HepG2 (cell line): ENCODE data around the gene FTCD. TPM values are rescaled to one million over a fixed set of nuclear protein-coding genes. Genes with fewer than 3 reads are reported as not detected.

Source experiments
- ATAC-seq: fragments of 200-7000 bp; cut with Tn5 transposase; 3 replicates; pipeline ENCODE4 v1.9.1; 2020; ENCODE audit warnings: mild to moderate bottlenecking, moderate library complexity
- BruUV-seq: library from RNA; stranded (reverse); fragments of 400-500 nt; replicated peaks from 2 replicates; lab custom pipeline; 2021; lab: Mats Ljungman, UMichigan
- CTCF ChIA-PET: fragments of 300-600 bp; formaldehyde crosslinking; extraction: SDS; loops from one replicate; lab custom pipeline; 2021; ENCODE audit warnings: low total read pairs, inconsistent platforms, low intra/inter-chr PET ratio; lab: Yijun Ruan, JAX
- POLR2A ChIA-PET: fragments of 350-600 bp; sonication (Branson Sonifier 250); formaldehyde crosslinking; loops from one replicate; lab custom pipeline; 2020; ENCODE audit warnings: antibody characterized with exemption, inconsistent platforms; lab: Yijun Ruan, JAX
- DNase-seq: peaks from one replicate; pipeline ENCODE4 v3.0.0-alpha.2; 2015; ENCODE audit warnings: low spot score
- FAIRE-seq: peaks from 3 replicates; lab custom pipeline; 2011; peaks lifted over from hg19 to GRCh38; lab: Jason Lieb, UNC
- H2AFZ ChIP-seq: one replicate; pipeline ENCODE4 v1.6.1; 2011; ENCODE audit warnings: low read length, inconsistent platforms
- H3K27ac ChIP-seq: fragments of 300-600 bp; 3 replicates; pipeline ENCODE4 v1.8.0; 2011; ENCODE audit warnings: mixed run types, mild to moderate bottlenecking, mixed read lengths, low read length, inconsistent platforms; ENCODE audit not compliant: insufficient read depth; ENCODE audit errors: extremely low read length
- H3K27me3 ChIP-seq, 2 experiments: fragments of 200-600 bp in 1 of 2; 2 replicates in 1 of 2; 3 replicates in 1 of 2; pipeline versions ENCODE4 v1.6.0 to v1.8.0; 2011; ENCODE audit warnings: low read length in 2 of 2, mild to moderate bottlenecking in 2 of 2, moderate library complexity in 2 of 2, inconsistent platforms in 1 of 2; ENCODE audit not compliant: insufficient read depth in 2 of 2, control insufficient read depth in 1 of 2
- H3K36me3 ChIP-seq, 2 experiments: fragments of 200-600 bp in 1 of 2; replicated peaks in 1 of 2; 2 replicates in 1 of 2; 3 replicates in 1 of 2; pipeline versions ENCODE4 v1.5.1 to v1.8.0; 2011; ENCODE audit warnings: low read length in 2 of 2, inconsistent platforms in 1 of 2; ENCODE audit not compliant: insufficient read depth in 2 of 2, control insufficient read depth in 1 of 2
- H3K4me1 ChIP-seq: 2 replicates; pipeline ENCODE4 v1.5.1; 2012; ENCODE audit warnings: low read length, inconsistent platforms; ENCODE audit not compliant: insufficient read depth
- H3K4me2 ChIP-seq: 2 replicates; pipeline ENCODE4 v1.6.0; 2011; ENCODE audit warnings: low read depth, low read length, inconsistent platforms
- H3K4me3 ChIP-seq, 3 experiments: fragments of 200-600 bp in 1 of 3; sonication (generic), shearing (Covaris generic) in 1 of 3; replicated peaks in 1 of 3; 2 replicates each; pipeline ENCODE4 v1.5.1; 2011 to 2016; ENCODE audit warnings: low read length in 3 of 3, inconsistent platforms in 2 of 3, low read depth in 2 of 3, mild to moderate bottlenecking in 2 of 3, control low read depth in 1 of 3, mixed read lengths in 1 of 3; ENCODE audit not compliant: insufficient read depth in 1 of 3
- H3K79me2 ChIP-seq: one replicate; pipeline ENCODE4 v1.6.1; 2011; ENCODE audit warnings: low read length, inconsistent platforms; ENCODE audit not compliant: insufficient read depth
- H3K9ac ChIP-seq: 2 replicates; pipeline ENCODE4 v1.6.0; 2011; ENCODE audit warnings: mild to moderate bottlenecking, low read depth, low read length, inconsistent platforms; ENCODE audit not compliant: insufficient read depth
- H3K9me3 ChIP-seq: 2 replicates; pipeline ENCODE4 v1.5.1; 2012; ENCODE audit warnings: mild to moderate bottlenecking, low read length
- H4K20me1 ChIP-seq: 2 replicates; pipeline ENCODE4 v1.6.0; 2011; ENCODE audit warnings: inconsistent platforms, mild to moderate bottlenecking, low read length, moderate library complexity; ENCODE audit not compliant: insufficient read depth
- ATF1 ChIP-seq: IDR thresholded peaks from 2 replicates; pipeline ENCODE4 v1.6.1; 2016; ENCODE audit warnings: mild to moderate bottlenecking, control low read depth
- FLYWCH1 ChIP-seq: sonication (generic); formaldehyde crosslinking; IDR thresholded peaks from 2 replicates; pipeline ENCODE4 v1.8.1; 2023; ENCODE audit warnings: mild to moderate bottlenecking, missing genetic modification reagents
- FOSL1 ChIP-seq: sonication (generic); formaldehyde crosslinking; IDR thresholded peaks from 2 replicates; pipeline ENCODE4 v1.9.0; 2021; ENCODE audit warnings: missing genetic modification reagents, borderline replicate concordance
- FOSL2 ChIP-seq: sonication (generic); formaldehyde crosslinking; IDR thresholded peaks from 2 replicates; pipeline ENCODE4 v1.4.0; 2020; ENCODE audit warnings: missing genetic modification reagents
- NFE2L2 ChIP-seq: fragments of 150-350 bp; IDR thresholded peaks from 2 replicates; pipeline ENCODE4 v1.6.1; 2014; ENCODE audit warnings: low read length
- SNRNP70 ChIP-seq: fragments of 200-400 bp; formaldehyde crosslinking; IDR thresholded peaks from 2 replicates; pipeline ENCODE4 v1.6.1; 2017; ENCODE audit warnings: mild to moderate bottlenecking, low read depth, low read length, moderate library complexity
- SOX13 ChIP-seq, 3 experiments: fragments of 450-650 bp in 1 of 3; sonication (generic) in 1 of 3; formaldehyde crosslinking in 1 of 3; IDR thresholded peaks in 2 of 3; conservative IDR thresholded peaks in 1 of 3; 2 replicates each; pipeline versions ENCODE4 v1.5.0 to v1.6.1; 2016 to 2020; ENCODE audit warnings: antibody characterized with exemption in 1 of 3, mild to moderate bottlenecking in 1 of 3, missing compliant biosample characterization in 1 of 3, missing genetic modification reagents in 1 of 3, moderate library complexity in 1 of 3
- TMF1 ChIP-seq: sonication (generic); formaldehyde crosslinking; IDR thresholded peaks from 2 replicates; pipeline ENCODE4 v1.8.1; 2022; ENCODE audit warnings: low read depth, missing genetic modification reagents
- WIZ ChIP-seq: sonication (generic); formaldehyde crosslinking; IDR thresholded peaks from 2 replicates; pipeline ENCODE4 v1.5.1; 2020; ENCODE audit warnings: mild to moderate bottlenecking, missing genetic modification reagents
- ZBTB25 ChIP-seq: IDR thresholded peaks from 2 replicates; pipeline ENCODE4 v1.6.1; 2018; ENCODE audit warnings: missing genetic modification reagents
- ZBTB3 ChIP-seq: sonication (generic); formaldehyde crosslinking; IDR thresholded peaks from 2 replicates; pipeline ENCODE4 v1.4.0; 2020; ENCODE audit warnings: low read depth, mild to moderate bottlenecking, moderate library complexity, missing genetic modification reagents, borderline replicate concordance
- ZNF17 ChIP-seq: sonication (generic); formaldehyde crosslinking; IDR thresholded peaks from 2 replicates; pipeline ENCODE4 v1.5.0; 2020; ENCODE audit warnings: mild to moderate bottlenecking, missing genetic modification reagents
- ZNF20 ChIP-seq: sonication (generic); formaldehyde crosslinking; IDR thresholded peaks from 2 replicates; pipeline ENCODE4 v1.4.0; 2020; ENCODE audit warnings: mild to moderate bottlenecking, moderate library complexity, missing genetic modification reagents
- ZNF33B ChIP-seq: sonication (generic); formaldehyde crosslinking; IDR thresholded peaks from 2 replicates; pipeline ENCODE4 v1.5.1; 2020; ENCODE audit warnings: mild to moderate bottlenecking, missing genetic modification reagents
- ZNF34 ChIP-seq: sonication (generic); formaldehyde crosslinking; IDR thresholded peaks from 2 replicates; pipeline ENCODE4 v1.4.0; 2020; ENCODE audit warnings: mild to moderate bottlenecking, missing genetic modification reagents, borderline replicate concordance
- ZNF546 ChIP-seq: sonication (generic); formaldehyde crosslinking; conservative IDR thresholded peaks from 2 replicates; pipeline ENCODE4 v1.8.1; 2023; ENCODE audit warnings: mild to moderate bottlenecking, missing genetic modification reagents
- ZNF777 ChIP-seq: sonication (generic); formaldehyde crosslinking; IDR thresholded peaks from 2 replicates; pipeline ENCODE4 v1.4.0; 2020; ENCODE audit warnings: missing genetic modification reagents
- in situ Hi-C: cut with HindIII; loops from 2 replicates; pipeline ENCODE4 v1.10.0; 2017; ENCODE audit warnings: low pct_unique_long_range_greater_than_20kb; ENCODE audit not compliant: extremely low pct_ligation_motif_present
- intact Hi-C: fragments of 100-400 bp; cut with micrococcal nuclease; formaldehyde crosslinking; loops from one replicate; pipeline ENCODE4 v1.10.0; 2022; ENCODE audit not compliant: unreplicated experiment
- polyA plus RNA-seq, 8 experiments: library from polyadenylated mRNA; depleted of rRNA in 3 of 8; stranded (reverse) in 7 of 8; unstranded in 1 of 8; fragments of >200 nt; fragmentation: Illumina TruSeq in 4 of 8; extraction: Trizol in 4 of 8; gene quantifications; 2 replicates each; pipeline versions ENCODE4 v1.2.1 to v1.2.3, GENCODE V29; 2011 to 2016; ENCODE audit warnings: low read depth in 4 of 8, missing spikeins in 1 of 8, mixed read lengths in 1 of 8; ENCODE audit not compliant: insufficient read depth in 1 of 8
- total RNA-seq, 5 experiments: library from RNA; depleted of rRNA; stranded (reverse); fragments of >200 nt; fragmentation: Illumina TruSeq; extraction: Trizol; gene quantifications; 2 replicates each; pipeline ENCODE4 v1.2.3, GENCODE V29; 2016; ENCODE audit warnings: low read depth in 1 of 5
- TF ChIP-seq, protein P1 (sequence below): sonication (generic); formaldehyde crosslinking; IDR thresholded peaks from 2 replicates; pipeline ENCODE4 v1.8.1; 2023; ENCODE audit warnings: mild to moderate bottlenecking, missing genetic modification reagents

FTCD gene
- total and polyA plus RNA-seq, 2 of the 13 experiments (the other 11 are each of a cell fraction or from before 2014, with no cell fraction given), result 75.7 to 105 TPM

- H3K27me3 ChIP-seq, result peaks cover 2 to 13% of the 10 kb centered on the region in 2 experiments; a peak in 3 of 5 replicates
These were observed 51.3 kb downstream of the FTCD start for GRCh38 chr21:46104104-46104503.

More at GRCh38 chr21:46104104-46104503, 51.3 kb downstream of the FTCD start:
- DNase-seq, result no peak
- BruUV-seq, result no TSS peak
- TF ChIP-seq ZNF20 (CRISPR knock-in tag) (no peak), ZBTB3 (CRISPR knock-in tag) (no peak), WIZ (CRISPR knock-in tag) (no peak), ZBTB25 (CRISPR knock-in tag) (no peak), FOSL1 (no peak), SOX13 (IDR thresholded peaks at IDR 0.05) (no peak), SOX13 (CRISPR knock-in tag; conservative IDR thresholded peaks at IDR 0.05 in 1 of 2, IDR thresholded peaks at IDR 0.05 in 1 of 2) (no peak), ATF1 (CRISPR knock-in tag) (no peak), FLYWCH1 (CRISPR knock-in tag) (no peak), SNRNP70 (no peak), ZNF34 (CRISPR knock-in tag) (no peak), NFE2L2 (no peak), ZNF17 (CRISPR knock-in tag) (no peak), FOSL2 (CRISPR knock-in tag) (no peak), ZNF546 (CRISPR knock-in tag) (no peak), TMF1 (CRISPR knock-in tag) (no peak), ZNF777 (CRISPR knock-in tag) (no peak), ZNF33B (CRISPR knock-in tag) (no peak)
- TF ChIP-seq, protein P1, sequence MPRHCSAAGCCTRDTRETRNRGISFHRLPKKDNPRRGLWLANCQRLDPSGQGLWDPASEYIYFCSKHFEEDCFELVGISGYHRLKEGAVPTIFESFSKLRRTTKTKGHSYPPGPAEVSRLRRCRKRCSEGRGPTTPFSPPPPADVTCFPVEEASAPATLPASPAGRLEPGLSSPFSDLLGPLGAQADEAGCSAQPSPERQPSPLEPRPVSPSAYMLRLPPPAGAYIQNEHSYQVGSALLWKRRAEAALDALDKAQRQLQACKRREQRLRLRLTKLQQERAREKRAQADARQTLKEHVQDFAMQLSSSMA (CRISPR knock-in tag), result no peak
- no peak overlapping the region for H3K27ac ChIP-seq
- in situ Hi-C loops, result no loop called here
- no peak for ATAC-seq
- POLR2A ChIA-PET, result no interaction called here
- intact Hi-C loops, result no loop called here
- no peak overlapping the region for H3K4me2 ChIP-seq
- no peaks in the 10 kb centered on the region for H3K36me3 ChIP-seq
- H3K4me1 ChIP-seq, result no peaks in the 10 kb centered on the region
- no peak overlapping the region for H2AFZ ChIP-seq
- no peak for FAIRE-seq
- no peaks in the 10 kb centered on the region for H4K20me1 ChIP-seq
- H3K79me2 ChIP-seq, result no peaks in the 10 kb centered on the region
- CTCF ChIA-PET, result no interaction called here
- H3K9ac ChIP-seq, result no peak overlapping the region
- peaks cover 6% of the 10 kb centered on the region for H3K9me3 ChIP-seq
- H3K4me3 ChIP-seq, result no peak overlapping the region
